Measurements from ENCODE around the gene KRT81.

The KRT81 gene

DNA sequence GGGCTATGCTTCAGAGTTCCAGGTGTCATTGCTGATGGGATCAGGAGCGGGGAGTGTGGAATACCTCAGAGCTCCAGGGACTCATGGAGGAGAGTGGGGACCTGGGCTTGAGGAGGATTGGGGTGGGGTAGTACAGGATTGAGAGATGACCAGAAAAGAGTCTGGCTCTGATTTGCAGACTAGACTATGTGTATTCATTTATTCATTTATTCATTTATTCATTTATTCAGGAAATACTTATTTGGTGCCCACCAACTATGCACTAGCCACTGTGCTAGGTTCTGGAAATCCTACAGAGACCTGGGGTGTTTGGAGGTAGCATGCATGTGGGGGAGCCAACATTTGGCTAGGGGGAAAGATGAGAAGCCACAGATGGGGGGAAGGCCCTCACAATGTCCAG is 30.7 kb upstream of the KRT81 start:
- no peaks in the 10 kb centered on the region for H3K36me3 ChIP-seq
- H3K27me3 ChIP-seq, result peaks cover 0 to 24% of the 10 kb centered on the region in 2 donors
- intact Hi-C loops (cut with DNase I; ENCODE audit: low total_unique reads), result no loop called here
- no peaks in the 10 kb centered on the region for H3K9me3 ChIP-seq
- no peak for TF ChIP-seq CTCF (IDR thresholded peaks at IDR 0.05)
- DNase-seq, result no peak
- H3K4me3 ChIP-seq, result no peak overlapping the region
- peaks cover 0 to 11% (median 0%) of the 10 kb centered on the region in 4 donors for H3K4me1 ChIP-seq
- H3K27ac ChIP-seq, result no peak overlapping the region

GRCh38 chr12:52321418-52321817 is 30.1 kb upstream of the KRT81 start:
- DNase-seq, result peak in 1 of 2 donors; percentile 54
- intact Hi-C loops (cut with DNase I; ENCODE audit: low total_unique reads), result no loop called here
- no peak for TF ChIP-seq CTCF (IDR thresholded peaks at IDR 0.05)
- no peaks in the 10 kb centered on the region for H3K36me3 ChIP-seq
- H3K9me3 ChIP-seq, result no peaks in the 10 kb centered on the region
- no peak overlapping the region for H3K4me3 ChIP-seq
- no peak overlapping the region for H3K27ac ChIP-seq
- H3K27me3 ChIP-seq, result peaks cover 0 to 24% of the 10 kb centered on the region in 2 donors
- H3K4me1 ChIP-seq, result peaks cover 0 to 10% (median 0%) of the 10 kb centered on the region in 4 donors

GRCh38 chr12:52320784-52321400 is 29.6 kb upstream of the KRT81 start, which contains the start of gene KRT83:
Gene KRT83, minus strand, starts transcription at chr12:52321398. Its CDS starts 63 bp downstream, at chr12:52321335.
- no peaks in the 10 kb centered on the region for H3K9me3 ChIP-seq
- peak in 1 of 2 donors; percentile 46 for DNase-seq
- no peak within 1 kb of the TSS for H3K27ac ChIP-seq
- H3K4me3 ChIP-seq, result no peak within 1 kb of the TSS
- intact Hi-C loops (cut with DNase I; ENCODE audit: low total_unique reads), result no loop called here
- H3K27me3 ChIP-seq, result peaks cover 0 to 24% of the 10 kb centered on the region in 2 donors
- peaks cover 0 to 4% (median 0%) of the 10 kb centered on the region in 4 donors for H3K4me1 ChIP-seq
- no peak for TF ChIP-seq CTCF (IDR thresholded peaks at IDR 0.05)
- H3K36me3 ChIP-seq, result no peaks in the 10 kb centered on the region

DNA sequence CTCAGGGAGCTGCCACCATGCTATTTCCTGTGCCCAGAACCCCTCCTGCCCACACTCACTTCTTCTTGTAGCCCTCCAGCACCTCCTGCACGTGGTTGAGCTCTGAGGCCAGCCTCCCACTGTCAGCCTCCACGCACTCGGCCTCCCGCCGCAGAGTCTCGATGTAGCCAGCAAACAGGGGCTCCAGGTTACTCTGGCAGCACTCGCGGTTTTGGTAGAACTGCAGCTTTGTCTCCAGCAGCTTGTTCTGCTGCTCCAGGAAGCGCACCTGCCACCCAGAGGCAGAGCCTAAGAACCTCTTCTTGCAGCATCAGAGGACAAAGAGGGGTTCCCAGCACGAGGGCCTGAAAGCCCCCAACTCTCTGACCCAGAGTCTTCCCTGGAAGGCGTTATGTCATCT is 27.8 kb upstream of the KRT81 start:
- no peak overlapping the region for H3K4me3 ChIP-seq
- peak in 1 of 2 donors; percentile 35 for DNase-seq
- no peak overlapping the region for H3K27ac ChIP-seq
- TF ChIP-seq CTCF (IDR thresholded peaks at IDR 0.05), result no peak
- H3K27me3 ChIP-seq, result peaks cover 0 to 28% of the 10 kb centered on the region in 2 donors
- H3K4me1 ChIP-seq, result no peaks in the 10 kb centered on the region
- H3K9me3 ChIP-seq, result no peaks in the 10 kb centered on the region
- H3K36me3 ChIP-seq, result no peaks in the 10 kb centered on the region
- intact Hi-C loops (cut with DNase I; ENCODE audit: low total_unique reads), result no loop called here

DNA sequence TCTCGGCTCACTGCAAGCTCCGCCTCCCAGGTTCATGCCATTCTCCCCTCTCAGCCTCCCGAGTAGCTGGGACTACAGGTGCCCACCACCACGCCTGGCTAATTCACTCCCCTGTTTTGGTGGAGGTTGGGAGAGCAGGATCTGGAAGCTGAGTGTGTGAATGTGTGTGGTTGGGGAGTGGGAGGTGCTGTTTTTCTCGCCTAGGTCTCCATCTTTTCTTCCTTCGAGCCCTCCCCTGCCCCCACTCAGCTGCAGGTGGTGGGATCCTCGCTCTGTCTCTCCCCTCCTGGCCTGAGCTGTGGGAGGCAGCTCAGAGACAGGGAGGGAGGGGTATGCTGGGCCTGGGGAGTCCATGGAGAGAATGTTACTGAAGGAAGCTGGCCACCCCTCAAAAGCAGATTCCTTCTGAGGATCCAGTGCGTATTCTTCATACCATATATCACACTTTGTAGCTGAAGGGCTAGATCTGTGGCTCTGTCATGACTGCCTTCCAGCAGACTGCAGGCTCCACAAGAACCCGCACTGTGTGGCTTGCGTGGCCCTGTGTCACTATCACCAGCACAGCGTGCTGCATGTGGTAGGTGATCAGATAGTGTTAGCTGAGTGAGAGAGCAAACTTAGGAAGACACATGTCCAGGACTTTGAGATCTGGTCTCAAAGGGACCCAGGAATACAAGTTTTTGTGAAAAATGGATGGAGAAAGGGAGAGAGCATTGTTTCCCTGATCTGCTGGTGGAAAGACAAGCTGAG is 27.1 kb upstream of the KRT81 start:
- intact Hi-C loops (cut with DNase I; ENCODE audit: low total_unique reads), result no loop called here
- peaks cover 0 to 28% of the 10 kb centered on the region in 2 donors for H3K27me3 ChIP-seq
- peak in 1 of 2 donors; percentile 43 for DNase-seq
- H3K4me3 ChIP-seq, result no peak overlapping the region
- no peaks in the 10 kb centered on the region for H3K9me3 ChIP-seq
- H3K27ac ChIP-seq, result no peak overlapping the region
- H3K36me3 ChIP-seq, result no peaks in the 10 kb centered on the region
- H3K4me1 ChIP-seq, result no peaks in the 10 kb centered on the region
- TF ChIP-seq CTCF (IDR thresholded peaks at IDR 0.05), result no peak

Data from tibial artery (tissue), 4 donors.